Ecto neural progenitor cell (in vitro differentiated cells): ENCODE results near the gene ASIC5.
"Not testable (repeated sequence)": the region's sequence is repeated elsewhere in the genome, so short reads cannot be mapped to it uniquely, and the experiment has no call there.

Experiments
- DNase-seq: peaks from one replicate; pipeline ENCODE4 v3.0.0-alpha.2; 2018; ENCODE audit warnings: low spot score

Gene ASIC5

GRCh38 chr4:155800685-155801343, 65.3 kb downstream of the ASIC5 start:
- no peak for DNase-seq

GRCh38 chr4:155799794-155800123, 66.3 kb downstream of the ASIC5 start:
- no peak for DNase-seq

GRCh38 chr4:155799116-155799793, 66.8 kb downstream of the ASIC5 start:
- no peak for DNase-seq

DNA sequence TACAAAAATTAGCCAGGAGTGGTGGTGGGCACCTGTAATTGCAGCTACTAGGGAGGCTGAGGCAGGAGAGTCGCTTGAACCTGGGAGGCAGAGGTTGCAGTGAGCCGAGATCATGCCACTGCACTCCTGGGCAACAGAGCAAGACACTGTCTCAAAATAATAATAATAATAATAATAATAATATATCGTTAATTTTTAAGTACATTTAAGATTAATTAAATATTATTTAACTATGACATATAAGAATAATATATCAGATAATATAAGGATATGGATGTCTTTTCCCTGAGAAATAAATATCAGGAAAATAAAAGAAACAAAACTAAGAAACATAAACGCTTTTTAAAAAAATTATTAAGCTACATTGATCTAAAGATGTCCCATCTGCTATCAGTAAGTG, 68.5 kb downstream of the ASIC5 start:
- not testable (repeated sequence) for DNase-seq

- DNase-seq, result no peak
Observed at GRCh38 chr4:155795991-155796390, 70.1 kb downstream of the ASIC5 start.

GRCh38 chr4:155794589-155795236, 71.4 kb downstream of the ASIC5 start:
- no peak for DNase-seq

DNA sequence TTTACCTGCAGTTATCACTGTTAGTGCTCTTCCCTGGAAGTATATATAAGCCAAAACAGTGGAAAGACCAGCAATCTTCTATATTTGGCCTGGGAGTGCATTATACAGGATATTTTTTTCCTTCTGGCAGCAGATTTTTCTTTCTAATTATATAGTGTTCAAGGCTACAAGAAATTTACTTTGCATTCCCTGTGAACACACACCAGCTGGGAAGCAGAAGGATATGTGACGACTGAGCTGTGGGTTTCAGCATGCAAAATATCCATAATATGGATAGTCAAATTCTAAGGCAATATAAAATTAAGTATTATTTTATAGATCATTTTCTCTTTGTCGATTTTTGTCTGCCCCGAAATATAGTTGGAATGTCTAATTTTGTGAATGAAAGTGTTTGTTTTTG, 76.1 kb downstream of the ASIC5 start:
- no peak for DNase-seq

GRCh38 chr4:155789391-155789790, 76.7 kb downstream of the ASIC5 start:
- DNase-seq, result no peak

- no peak for DNase-seq
Observed at GRCh38 chr4:155787113-155787710, 78.9 kb downstream of the ASIC5 start.

- DNase-seq, result no peak
Observed at GRCh38 chr4:155785828-155786227, 80.2 kb downstream of the ASIC5 start.

- no peak for DNase-seq
Observed at GRCh38 chr4:155784637-155785036, 81.4 kb downstream of the ASIC5 start.

GRCh38 chr4:155781249-155781831, 84.7 kb downstream of the ASIC5 start:
- no peak for DNase-seq

DNA sequence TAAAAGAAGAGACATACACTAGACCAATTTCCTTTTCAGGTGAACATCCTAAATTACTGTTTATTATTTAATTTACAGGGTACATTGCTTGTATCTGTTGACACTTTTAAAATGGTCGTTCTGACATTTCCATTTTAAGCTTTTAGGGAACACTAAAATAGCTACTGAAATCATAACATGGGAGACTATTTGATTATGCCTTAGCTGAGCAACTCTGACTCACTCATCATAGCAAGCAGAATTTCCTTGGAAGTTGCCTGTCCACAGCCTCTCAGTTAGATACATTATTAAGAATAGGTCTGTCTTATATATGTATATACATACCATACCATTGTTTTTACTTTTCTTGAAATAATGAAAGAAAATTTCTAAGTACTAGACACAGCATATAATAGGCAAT, 85.3 kb downstream of the ASIC5 start:
- no peak for DNase-seq
